ENCODE measurements around the gene CCDC9B.

DNA sequence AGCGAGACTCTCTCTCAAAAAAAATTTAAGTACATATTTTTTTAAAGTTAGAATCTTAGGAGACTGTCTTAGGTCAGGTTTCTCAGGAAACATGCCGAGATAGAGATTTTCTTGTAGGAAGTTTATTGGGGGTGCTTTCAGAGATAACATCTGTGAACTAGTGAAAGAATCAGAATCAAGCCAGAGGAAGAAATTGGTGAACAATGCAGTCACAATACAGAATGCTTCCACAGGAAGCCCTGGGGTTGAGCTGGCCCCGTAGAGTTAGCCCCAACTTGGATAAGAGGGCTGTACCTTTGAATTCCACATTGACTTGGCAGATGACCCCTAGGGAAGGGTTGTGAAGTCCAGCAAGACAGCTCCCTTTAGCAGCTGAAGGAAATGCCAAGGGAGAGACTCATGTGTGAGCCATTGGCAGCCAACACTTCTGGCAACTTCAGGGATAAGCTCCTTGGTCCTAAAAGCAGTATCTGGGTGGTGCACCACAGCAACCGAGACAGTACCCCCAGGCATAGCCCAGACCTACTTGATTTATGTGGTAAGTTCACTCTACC lies 25.9 kb downstream of the CCDC9B start:
- TF ChIP-seq, protein P1, sequence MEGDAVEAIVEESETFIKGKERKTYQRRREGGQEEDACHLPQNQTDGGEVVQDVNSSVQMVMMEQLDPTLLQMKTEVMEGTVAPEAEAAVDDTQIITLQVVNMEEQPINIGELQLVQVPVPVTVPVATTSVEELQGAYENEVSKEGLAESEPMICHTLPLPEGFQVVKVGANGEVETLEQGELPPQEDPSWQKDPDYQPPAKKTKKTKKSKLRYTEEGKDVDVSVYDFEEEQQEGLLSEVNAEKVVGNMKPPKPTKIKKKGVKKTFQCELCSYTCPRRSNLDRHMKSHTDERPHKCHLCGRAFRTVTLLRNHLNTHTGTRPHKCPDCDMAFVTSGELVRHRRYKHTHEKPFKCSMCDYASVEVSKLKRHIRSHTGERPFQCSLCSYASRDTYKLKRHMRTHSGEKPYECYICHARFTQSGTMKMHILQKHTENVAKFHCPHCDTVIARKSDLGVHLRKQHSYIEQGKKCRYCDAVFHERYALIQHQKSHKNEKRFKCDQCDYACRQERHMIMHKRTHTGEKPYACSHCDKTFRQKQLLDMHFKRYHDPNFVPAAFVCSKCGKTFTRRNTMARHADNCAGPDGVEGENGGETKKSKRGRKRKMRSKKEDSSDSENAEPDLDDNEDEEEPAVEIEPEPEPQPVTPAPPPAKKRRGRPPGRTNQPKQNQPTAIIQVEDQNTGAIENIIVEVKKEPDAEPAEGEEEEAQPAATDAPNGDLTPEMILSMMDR (IDR thresholded peaks at IDR 0.05), result no peak
- TF ChIP-seq POLR2A (IDR thresholded peaks at IDR 0.05), result no peak
